Astrocyte of the hippocampus (primary cell): ENCODE results near the gene PRAF2.

ENCODE experiments used
- DNase-seq: peaks from one replicate; pipeline ENCODE4 v3.0.0; 2011; ENCODE audit warnings: low read depth, low spot score

The PRAF2 gene

DNA sequence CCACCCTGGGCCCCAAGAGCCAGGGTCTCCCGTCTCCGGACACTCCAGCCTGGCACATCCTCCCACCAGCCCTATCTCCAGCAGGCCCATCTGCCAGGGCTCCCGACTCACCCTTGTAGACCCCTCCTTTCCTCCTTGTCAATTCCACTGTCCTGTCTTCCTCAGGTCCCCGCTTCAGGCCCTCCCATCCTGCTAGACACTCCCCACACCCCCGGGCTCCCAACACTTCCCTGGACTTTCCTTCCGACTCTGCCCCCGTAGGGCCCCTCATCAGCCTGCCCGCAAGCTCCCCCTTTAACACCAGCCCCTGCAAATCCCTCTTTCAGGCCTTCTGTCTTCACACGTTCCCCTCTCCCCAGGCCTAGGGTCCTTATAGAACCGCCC, 1.1 kb downstream of the PRAF2 start:
- peak; percentile 11 for DNase-seq

DNA sequence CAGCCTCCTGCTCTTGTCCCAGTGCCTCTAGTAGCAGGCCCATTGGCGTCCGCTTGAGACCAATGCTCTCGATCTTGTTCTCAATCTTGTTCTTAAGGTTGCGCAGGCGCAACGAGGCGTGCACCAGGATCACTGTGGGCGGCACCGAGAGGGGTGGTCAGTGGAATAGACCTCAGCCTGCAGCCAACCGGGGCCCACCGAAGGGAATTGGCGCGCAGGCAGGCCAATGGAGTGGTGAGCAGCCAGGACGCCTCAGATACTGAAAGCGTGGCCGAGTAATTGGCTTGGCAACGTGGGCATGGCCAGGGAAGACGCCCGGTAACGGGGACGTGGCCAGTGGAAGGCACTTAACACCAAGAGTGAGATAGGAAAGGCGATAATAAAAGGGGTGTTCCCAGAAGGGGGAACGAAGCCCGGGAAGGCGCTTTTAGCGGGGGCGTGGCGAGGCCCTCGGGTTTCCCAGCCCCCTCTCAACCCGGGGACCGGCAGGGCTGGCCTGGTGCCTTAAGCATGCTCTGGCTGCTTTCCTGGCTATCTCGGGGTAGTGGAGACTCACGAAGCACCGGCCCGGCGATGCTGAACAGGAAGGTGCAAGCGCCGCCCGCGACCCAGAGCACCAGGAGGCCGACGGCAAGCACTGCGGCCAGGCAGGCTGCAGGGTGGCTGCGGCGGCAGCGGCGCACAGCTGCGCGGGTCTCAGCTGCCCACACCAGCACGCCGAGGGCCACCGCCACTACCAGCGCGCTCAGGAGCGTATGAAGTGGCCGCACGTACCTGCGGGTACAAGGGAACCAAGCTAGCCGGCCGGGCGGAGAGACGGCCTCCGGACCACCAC, 1.7 kb downstream of the PRAF2 start:
- DNase-seq = peak; percentile 86

DNA sequence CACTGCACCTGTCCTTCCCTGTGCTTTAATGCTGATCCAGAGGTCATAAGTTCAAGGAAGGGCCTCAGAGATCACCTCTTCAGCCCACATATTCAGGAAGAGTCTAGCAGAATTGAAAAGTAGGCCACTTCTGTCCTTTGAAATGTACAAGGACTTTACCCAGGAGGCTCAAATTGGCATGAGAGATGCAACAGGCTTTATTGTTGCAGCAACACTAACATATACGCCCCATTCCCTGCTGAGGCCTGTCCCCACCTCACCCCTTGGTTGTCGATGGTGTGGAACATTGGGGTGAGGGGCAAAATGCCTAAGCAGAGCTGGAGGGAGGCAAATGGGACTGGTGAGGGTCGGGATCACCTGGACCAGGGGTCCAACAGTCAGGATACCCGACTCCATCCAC, 2.8 kb downstream of the PRAF2 start:
- DNase-seq = no peak

DNA sequence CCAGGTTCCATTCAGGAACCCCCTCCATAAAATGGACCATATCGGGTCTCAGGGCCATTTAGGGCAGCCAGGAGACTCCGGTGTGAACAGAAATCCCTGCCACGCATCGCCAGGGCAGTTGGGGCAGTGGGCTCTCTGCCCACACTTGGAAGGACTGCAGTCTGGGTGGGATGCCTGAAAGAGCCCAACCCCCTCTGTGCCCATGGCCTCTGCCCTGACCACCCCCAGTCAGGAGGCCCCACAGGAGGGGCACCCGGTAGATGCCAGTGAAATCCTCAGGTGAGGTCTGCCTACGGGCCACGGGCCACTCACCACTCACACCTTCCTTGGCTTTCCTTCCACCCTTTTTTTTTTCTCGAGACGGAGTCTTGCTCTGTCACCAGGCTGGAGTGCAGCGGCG, 4.8 kb downstream of the PRAF2 start:
- no peak for DNase-seq

DNA sequence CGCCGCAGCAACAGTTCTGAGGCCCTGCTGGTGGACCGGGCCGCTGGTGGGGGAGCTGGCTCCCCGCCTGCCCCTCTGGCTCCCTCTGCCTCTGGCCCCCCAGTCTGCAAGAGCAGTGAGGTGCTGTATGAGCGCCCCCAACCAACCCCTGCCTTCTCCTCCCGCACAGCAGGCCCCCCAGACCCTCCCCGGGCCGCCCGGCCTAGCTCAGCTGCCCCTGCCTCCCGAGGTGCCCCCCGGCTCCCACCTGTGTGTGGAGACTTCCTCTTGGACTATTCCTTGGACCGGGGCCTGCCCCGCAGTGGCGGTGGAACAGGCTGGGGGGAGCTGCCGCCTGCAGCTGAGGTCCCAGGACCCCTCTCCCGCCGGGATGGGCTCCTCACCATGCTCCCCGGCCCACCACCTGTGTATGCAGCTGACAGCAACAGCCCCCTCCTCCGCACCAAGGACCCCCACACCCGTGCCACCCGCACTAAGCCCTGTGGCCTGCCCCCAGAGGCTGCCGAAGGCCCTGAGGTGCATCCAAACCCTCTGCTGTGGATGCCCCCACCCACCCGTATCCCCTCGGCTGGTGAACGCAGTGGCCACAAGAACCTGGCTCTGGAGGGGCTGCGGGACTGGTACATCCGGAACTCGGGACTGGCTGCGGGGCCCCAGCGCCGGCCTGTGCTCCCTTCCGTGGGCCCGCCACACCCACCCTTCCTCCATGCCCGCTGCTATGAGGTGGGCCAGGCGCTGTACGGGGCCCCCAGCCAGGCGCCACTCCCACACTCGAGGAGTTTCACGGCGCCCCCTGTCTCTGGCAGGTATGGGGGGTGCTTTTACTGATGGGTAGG, 6.3 kb downstream of the PRAF2 start:
- no peak for DNase-seq

DNA sequence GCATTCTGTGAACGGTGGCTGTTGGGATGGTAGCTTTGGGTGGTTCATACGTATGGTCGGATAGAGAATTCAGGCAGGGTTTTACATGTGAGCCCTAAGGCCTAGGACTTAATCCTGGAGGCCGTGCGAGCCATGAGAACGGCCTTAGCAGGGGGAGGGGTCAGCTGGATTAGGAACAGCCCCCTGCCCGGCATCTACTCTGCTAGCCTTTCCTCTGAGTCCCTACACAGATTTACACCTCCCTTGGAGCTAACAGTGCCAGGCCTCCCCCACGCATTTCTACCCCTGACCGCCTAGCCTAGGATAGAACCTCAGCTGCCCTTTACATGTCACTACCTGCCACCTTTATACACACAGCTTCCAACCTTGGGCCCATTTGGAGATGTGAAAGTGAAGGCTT, 7.1 kb downstream of the PRAF2 start:
- DNase-seq = no peak

DNA sequence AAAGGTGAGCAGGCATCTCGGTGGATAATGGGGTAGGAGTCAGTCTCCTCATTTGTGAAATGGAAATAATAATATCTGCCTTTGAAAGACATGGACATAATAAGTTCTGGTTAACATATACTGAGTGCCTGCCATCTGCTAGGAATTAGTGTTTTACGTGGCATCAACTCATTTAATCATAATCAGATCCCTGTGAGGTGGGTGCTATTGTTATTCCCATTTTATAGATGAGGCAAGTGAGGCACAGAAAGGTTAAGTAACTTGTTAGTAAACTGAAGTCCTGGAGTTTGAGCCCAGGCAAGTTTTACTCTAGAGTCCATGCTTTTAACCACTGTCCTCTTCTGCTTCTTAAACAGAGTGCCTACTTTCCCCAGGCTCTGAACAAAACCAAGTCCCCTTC, 7.5 kb downstream of the PRAF2 start:
- DNase-seq = no peak

DNA sequence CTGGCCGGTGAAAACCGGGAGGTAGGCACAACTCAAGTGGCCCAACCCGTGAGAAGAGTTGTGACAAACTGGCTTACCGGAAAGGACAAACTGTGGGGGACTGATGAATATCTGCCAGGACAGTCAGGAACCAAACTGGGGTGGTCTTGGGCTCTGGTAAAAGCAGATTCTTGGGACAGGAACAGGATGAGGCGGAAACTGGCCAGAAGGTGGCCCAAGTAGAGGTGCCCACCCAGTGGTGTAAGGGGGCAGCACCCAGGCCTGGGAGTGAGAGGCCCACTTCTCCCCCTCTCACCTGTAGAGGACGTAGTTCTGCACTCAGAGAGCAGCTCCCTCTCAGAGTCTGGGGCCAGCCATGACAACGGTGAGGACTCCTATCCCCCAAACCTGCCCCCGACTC, 9.1 kb downstream of the PRAF2 start:
- no peak for DNase-seq

DNA sequence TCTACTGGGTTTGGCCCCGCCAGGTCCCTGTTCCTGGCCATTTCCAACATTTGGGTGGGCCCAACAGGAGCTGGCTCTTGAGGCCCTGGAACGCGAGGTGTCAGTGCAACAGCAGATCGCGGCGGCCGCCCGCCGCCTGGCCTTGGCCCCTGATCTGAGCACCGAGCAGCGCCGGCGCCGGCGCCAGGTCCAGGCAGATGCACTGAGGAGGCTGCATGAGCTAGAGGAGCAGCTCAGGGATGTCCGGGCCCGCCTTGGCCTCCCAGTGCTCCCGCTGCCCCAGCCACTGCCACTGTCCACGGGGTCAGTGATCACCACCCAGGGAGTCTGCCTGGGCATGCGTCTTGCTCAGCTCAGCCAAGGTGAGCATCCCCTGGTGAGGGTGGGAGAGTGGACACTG, 9.5 kb downstream of the PRAF2 start:
- DNase-seq = no peak

DNA sequence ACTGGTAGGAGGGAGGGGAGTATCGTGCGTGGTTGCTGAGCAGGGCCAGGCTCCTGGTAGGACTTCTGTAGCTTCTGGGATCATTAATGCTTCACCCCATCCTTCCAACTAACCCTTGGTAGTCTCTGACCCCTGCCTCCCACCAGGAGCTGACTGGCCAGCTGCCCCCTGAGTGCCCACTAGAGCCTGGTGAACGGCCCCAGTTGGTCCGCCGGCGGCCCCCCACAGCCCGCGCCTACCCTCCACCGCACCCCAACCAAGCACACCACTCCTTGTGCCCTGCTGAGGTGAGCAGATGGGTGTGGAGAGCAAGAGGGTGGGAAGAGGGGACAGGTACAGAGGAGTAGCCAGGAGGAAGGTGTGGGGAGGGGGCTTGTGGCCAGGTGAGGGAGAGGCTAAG, 10.1 kb downstream of the PRAF2 start:
- DNase-seq = no peak

DNA sequence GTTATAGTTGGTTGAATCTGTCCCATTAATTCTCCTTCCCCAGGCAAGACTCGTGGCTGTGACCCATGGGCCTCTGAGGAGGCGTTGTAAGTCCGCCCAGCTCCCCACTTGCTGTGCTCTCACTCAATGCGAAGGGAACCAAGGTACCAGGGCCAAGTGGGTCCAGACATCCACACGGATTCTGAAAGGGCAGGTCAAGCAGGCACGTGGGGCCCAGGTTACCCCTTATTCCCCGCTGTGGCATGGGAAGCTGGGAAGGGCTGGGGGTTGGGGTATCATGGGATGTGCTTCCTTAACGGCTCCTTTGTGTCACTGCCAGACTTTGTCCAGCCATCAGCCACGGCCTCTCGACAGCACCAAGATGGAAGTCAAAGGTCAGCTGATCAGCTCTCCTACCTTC, 11.9 kb downstream of the PRAF2 start:
- DNase-seq = no peak

DNA sequence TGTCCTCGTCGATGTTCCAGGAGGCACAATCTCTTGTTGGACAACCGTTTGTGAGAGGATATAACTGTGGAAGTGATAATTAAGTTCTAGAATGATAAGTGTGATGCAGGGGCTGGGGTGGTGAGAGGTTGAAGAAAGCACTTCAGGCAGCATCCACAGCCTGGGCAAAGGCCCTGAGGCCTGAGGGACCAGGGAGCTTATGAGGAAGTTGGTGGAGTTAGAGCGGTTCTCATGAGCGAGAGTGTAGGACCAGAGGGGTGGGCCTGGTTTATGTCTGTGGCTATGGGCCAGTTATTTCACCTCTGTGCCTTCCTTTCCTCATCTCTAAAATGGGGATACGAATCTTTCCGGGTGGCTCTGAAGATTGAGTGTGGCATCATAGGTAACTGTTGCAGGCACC, 12.3 kb downstream of the PRAF2 start:
- no peak for DNase-seq

DNA sequence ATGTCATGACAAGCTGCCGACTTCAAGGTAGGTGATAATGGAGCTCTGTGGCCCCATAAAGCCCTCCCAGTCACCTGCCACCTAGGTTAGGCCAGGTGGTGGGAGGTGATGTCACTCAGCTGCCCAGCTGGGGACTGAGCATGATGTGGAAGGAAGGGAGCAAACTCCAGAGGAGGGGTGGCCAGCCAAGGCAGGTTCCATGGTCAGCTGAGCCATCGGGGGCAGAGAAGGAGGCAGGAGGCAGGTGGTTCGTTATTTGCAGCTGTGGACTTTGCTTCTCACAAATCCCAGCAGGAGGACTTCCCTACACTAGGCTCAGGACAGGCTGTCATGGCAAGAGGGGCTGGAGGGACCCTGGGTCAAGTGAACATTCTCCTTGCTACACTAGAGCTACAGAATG, 12.9 kb downstream of the PRAF2 start:
- no peak for DNase-seq

DNA sequence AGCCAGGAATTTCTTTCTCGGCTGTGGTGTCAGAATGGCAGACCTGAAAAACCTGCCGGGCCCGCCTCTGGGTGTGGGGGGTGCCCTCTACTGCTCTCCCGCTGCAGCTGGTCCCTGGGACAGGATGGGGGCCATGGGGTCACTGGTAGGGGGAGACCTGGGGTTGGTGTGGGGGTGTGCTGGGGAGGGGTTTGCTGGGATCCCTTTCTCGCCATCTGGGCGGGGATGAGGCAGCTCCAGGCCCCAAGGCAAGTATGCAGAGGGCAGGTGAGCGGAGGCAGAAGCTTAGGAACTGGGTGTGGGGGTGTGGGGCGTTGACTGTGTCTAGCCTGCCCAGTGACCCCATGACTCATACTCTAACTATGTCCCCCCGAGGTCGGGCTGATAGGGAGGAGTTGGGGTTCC, 14.1 kb downstream of the PRAF2 start:
- no peak for DNase-seq

DNA sequence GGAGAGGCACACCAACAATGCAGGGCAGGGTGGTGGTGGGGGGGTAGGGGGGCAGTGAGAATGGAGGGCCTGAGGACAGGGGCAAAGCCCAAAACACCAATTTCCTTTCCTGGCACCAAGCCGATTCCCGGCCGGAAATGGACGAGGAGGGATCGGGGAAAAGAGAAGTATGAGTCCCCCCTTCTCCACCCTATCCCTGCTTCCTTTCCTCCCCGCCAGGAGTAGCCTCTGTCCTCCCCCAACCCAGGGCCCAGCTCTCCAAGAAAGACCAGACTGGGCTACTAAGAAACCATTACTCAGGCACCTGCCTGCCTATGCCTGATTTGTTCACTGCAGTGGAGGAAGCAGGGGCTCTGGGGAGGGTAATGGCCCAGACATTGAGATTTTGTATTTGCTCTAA, 14.6 kb downstream of the PRAF2 start:
- DNase-seq = no peak

DNA sequence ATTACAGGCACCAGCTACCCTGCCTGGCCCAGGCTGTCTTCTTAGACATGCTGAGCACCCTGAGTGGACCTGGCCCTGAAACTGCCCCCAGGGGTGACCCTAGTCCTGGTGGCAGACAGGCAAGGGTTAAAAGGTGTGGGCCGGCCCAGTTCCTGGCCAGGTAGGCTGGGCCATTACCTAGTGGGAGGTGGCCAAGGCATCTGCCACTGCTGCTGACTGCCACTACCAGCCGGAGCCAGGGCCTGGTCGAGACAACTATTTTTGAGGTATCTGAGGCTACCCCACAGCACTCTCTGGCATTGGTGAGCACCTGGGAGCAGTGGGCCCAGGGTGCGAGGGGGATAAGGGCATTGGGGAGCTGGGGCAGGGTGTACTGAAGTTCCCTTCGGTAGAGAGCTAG, 15.0 kb downstream of the PRAF2 start, which contains the start of gene CCDC120:
Gene CCDC120 (plus strand): TSS at position 206 of the 400 bp plus-strand sequence. CDS start 3,043 bp downstream, outside the sequence.
- no peak for DNase-seq

DNA sequence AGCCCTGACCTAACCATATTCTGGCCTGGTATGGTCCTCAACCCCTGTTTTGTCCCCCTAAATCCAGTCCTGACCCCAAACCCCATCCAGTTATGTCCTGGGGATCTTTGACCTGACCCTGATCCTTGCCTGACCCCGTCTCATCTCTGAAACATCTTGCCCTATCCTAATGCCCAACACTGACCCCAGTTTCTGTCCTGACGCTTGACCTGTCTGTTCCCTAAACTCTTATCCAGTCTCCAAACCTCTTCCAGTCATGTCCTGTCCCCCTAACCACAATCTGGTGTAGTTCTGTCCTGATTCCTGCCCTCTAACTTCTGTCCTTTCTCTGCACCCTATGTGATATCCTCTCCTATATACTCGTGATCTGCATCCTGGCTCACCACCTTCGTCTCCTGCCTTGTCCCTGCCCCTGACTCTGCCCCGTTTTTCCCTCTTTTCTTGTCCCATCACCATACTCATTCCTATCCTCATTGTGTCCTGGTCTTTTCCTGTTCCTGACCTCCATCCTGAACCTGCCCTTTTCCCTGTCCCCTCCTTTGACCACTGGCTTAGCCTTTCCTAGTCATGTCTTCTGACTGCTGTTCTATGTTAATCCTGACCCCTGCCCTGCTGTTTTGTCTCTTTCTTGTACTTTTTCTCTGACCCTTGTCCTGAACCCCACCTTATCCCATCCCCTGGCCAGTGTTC, 19.6 kb downstream of the PRAF2 start:
- no peak for DNase-seq

DNA sequence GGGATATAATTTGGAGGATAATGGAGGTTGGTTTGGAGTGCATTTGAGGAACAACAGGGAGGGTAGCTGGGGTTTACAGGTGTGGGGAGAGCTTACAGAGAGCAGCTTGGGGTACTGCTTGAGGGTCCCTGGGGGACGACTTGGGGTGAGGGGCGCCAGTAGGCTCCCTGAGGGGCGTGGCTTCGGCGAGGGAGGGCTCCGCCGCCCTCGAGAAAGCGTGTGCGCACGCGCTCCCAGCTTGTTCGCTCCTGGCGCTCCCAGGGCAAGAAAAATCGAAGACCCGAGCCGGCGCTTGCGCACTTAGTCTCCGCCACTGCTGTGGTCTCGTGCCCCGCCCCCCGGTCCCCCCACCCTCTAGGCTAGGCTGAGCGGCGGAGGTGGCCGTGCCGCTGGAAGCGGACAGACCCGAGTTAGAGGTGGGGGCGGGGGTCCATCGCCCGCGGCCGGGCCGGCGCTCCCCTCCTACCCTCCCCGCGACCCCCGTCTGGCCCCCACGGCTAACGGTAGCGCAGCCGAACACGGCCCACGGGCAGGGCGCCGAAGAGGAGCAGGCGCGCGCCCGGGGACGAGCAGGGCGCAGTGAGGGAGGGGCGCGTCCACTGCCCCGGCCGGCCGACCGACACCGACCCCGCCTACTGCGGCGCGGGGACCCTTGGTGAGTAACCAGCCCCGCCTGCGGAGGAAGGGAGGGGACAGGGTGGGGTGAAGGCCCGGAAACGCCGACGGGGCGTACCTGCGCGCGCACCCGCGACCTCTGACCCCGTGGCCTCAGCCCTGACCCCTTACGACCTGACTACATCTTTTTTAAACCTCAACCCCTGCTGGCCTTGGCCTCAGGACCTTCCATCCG, 20.4 kb downstream of the PRAF2 start:
- DNase-seq = peak; percentile 84

DNA sequence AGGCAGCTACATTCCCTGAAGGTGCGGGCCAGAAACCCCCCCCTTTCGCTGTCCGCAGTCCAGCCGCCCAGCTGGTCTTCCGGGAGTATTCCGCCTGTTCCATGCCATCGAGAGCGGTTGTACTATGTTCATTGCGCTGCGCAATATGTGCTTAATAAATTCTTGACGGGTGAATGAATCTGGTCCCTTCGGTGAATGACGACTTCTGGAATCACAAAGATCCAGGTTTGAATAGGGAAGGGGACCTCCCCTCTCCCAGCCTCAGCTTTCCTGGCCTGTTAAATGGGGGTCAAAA, 29.9 kb downstream of the PRAF2 start:
- DNase-seq = no peak

DNA sequence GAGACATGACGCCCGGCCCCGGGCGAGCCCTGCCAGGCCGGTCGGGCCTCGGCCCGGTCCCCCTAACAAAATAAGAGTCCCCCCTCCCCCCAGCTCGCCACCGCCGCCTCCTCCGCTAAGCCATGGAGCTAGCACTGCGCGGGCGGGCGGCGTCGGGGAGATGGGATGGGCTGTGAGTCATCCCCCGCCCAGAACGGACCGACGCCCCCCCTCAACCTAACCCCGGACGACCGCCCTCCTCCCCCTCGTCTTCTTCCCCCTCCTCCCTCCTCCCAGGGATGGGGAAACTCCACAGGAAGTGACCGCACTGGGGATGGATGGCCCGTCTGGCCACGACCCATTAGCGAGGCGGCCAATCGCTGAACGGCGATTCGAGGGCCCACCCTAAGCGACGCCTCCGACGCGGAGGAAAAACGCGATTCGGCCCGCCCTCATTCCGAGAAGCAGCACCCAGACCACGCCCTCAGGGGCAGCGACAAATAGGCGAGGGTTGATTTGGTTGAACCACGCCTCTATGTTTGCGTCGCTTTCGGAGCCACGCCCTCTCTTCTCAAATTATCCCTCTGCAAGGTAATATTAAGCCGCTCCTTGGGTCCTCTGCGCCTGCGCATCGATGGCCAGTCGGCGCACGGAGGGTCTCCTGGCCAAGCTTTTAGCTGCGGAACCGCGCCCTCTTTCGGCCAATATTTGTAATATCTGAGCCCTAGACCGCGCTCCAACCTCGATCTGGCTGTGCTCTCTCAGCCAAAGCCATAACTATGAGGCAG, 30.4 kb downstream of the PRAF2 start, which contains the start of gene TFE3:
Gene TFE3 (minus strand): TSS at position 138 of the 767 bp plus-strand sequence. CDS start 131 bp downstream, at position 7.
- DNase-seq = peak; percentile 98
